Measurements from ENCODE around the gene IFNLR1. TPM values are rescaled to one million over a fixed set of nuclear protein-coding genes. Genes with fewer than 3 reads are reported as not detected.

The IFNLR1 gene
- polyA plus RNA-seq, 1 donor, result 0.10 TPM

DNA sequence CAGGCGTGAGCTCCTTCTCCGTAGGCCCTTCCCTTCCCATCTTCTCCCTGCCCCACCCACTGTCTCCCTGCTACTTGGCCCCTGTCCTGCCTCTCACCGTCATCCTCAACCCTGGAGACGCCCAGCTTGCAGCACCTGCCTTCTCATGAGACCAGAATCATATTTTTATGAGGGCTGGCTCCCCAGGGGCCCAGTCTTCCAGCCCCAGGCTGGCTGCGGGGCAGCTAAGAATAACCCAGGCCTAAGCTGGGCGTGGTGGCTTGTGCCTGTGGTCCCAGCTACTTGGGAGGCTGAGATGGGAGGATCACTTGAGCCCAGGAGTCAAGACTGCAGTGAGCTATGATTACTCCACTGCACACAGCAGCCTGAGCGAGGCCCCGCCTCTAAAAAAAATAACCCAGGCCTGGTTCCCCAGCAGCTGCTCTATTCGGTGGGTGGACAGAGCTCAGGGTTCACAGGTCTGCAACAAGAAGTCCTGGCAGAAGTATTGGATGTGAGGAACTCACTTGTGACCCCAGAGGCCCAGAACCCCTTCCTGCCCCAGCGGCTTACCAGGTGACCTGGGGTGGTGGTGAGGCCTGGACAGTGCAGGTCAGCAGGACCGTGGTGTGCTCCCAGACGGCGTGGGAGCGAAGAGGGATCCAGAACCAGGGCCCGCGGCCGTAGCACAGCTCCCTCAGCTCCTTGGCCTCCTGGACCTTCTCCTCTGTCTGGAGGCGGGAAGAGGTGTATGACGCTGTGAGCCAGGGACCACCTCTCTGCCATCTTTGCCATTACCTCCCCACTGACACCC is 81.5 kb downstream of the IFNLR1 start:
- no peak for DNase-seq (ENCODE audit: low read depth)

DNA sequence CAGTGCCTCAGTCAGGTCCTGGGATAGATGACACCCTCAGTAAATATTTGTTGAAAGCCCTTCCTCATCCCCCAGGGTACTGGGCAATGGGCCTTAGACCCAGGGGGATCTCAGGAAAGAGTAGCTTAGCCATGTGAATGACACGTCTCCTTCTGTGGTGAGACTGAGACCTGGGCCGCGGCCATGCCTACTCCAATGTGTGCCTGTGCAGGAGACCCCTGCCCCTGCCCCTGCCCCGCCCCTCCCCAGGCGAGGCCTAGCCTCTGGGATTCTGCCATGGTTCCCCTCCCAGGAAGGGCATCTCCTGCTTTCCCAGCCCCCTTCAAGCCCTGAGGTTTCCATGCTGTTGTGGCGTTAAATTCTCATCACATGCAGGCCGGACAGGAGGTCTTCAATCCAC is 82.2 kb downstream of the IFNLR1 start:
- DNase-seq (ENCODE audit: low read depth), result no peak

Other genes starting within 250 kb of the IFNLR1 start
- 91.3 TPM for gene PNRC2, start 227.5 kb downstream of the IFNLR1 start, polyA plus RNA-seq (ENCODE audit: insufficient read length)
- 117 TPM for gene SRSF10, start 207.0 kb downstream of the IFNLR1 start, polyA plus RNA-seq (ENCODE audit: insufficient read length)
- gene MYOM3, start 75.2 kb downstream of the IFNLR1 start, polyA plus RNA-seq (ENCODE audit: insufficient read length), result 425 TPM
- gene IL22RA1, start 44.1 kb downstream of the IFNLR1 start, polyA plus RNA-seq (ENCODE audit: insufficient read length), result not detected
- 0.27 TPM for gene GRHL3, start 132.1 kb upstream of the IFNLR1 start, polyA plus RNA-seq (ENCODE audit: insufficient read length)
- gene STPG1, start 226.5 kb upstream of the IFNLR1 start, polyA plus RNA-seq (ENCODE audit: insufficient read length), result 1.8 TPM
- gene NIPAL3, start 228.5 kb upstream of the IFNLR1 start, polyA plus RNA-seq (ENCODE audit: insufficient read length), result 4.4 TPM